Parathyroid adenoma (tissue), 2 donors: ENCODE results near the gene ABO.
"Not testable (repeated sequence)": the region's sequence is repeated elsewhere in the genome, so short reads cannot be mapped to it uniquely, and the experiment has no call there.

Source experiments
- H2AFZ ChIP-seq: fragments of 300-600 bp; sonication (generic); one replicate; pipeline ENCODE4 v1.7.0; 2017; ENCODE audit warnings: antibody characterized with exemption, mild to moderate bottlenecking
- H3K27ac ChIP-seq: fragments of 300-600 bp; sonication (generic); one replicate; pipeline ENCODE4 v1.7.0; 2017
- H3K27me3 ChIP-seq: fragments of 300-600 bp; sonication (generic); one replicate; pipeline ENCODE4 v1.7.0; 2017; ENCODE audit warnings: low read length; ENCODE audit not compliant: control insufficient read depth, insufficient read depth
- H3K36me3 ChIP-seq: fragments of 300-600 bp; sonication (generic); one replicate; pipeline ENCODE4 v1.7.0; 2017; ENCODE audit warnings: low read length; ENCODE audit not compliant: control insufficient read depth, insufficient read depth
- H3K4me1 ChIP-seq: fragments of 300-600 bp; sonication (generic); one replicate; pipeline ENCODE4 v1.7.0; 2017; ENCODE audit warnings: control low read depth
- H3K4me2 ChIP-seq: fragments of 300-600 bp; sonication (generic); one replicate; pipeline ENCODE4 v1.7.0; 2017; ENCODE audit warnings: low read length
- H3K4me3 ChIP-seq: fragments of 300-600 bp; sonication (generic); one replicate; pipeline ENCODE4 v1.7.0; 2017; ENCODE audit warnings: low read depth, low read length
- H3K79me2 ChIP-seq: fragments of 300-600 bp; sonication (generic); one replicate; pipeline ENCODE4 v1.7.0; 2017; ENCODE audit warnings: control low read depth
- H3K9ac ChIP-seq: fragments of 300-600 bp; sonication (generic); one replicate; pipeline ENCODE4 v1.7.0; 2017; ENCODE audit warnings: mild to moderate bottlenecking
- H3K9me3 ChIP-seq: fragments of 300-600 bp; sonication (generic); one replicate; pipeline ENCODE4 v1.7.0; 2017; ENCODE audit warnings: low read length; ENCODE audit not compliant: control insufficient read depth
- TF ChIP-seq, protein P1 (sequence below): fragments of 300-600 bp; sonication (generic); IDR thresholded peaks from one replicate; pipeline ENCODE4 v1.7.0; 2017; ENCODE audit warnings: antibody characterized with exemption, mild to moderate bottlenecking
- donor health status: primary hyperparathyroidism.

Gene ABO

GRCh38 chr9:133237035-133237731, 37.8 kb downstream of the ABO start:
- no peaks in the 10 kb centered on the region for H3K4me1 ChIP-seq
- no peaks in the 10 kb centered on the region for H3K27me3 ChIP-seq
- no peaks in the 10 kb centered on the region for H3K9me3 ChIP-seq
- H3K27ac ChIP-seq, result peak overlapping the region; percentile 79
- no peaks in the 10 kb centered on the region for H3K36me3 ChIP-seq
- H3K4me3 ChIP-seq, result no peak overlapping the region
- no peak overlapping the region for H3K9ac ChIP-seq
- TF ChIP-seq, protein P1, sequence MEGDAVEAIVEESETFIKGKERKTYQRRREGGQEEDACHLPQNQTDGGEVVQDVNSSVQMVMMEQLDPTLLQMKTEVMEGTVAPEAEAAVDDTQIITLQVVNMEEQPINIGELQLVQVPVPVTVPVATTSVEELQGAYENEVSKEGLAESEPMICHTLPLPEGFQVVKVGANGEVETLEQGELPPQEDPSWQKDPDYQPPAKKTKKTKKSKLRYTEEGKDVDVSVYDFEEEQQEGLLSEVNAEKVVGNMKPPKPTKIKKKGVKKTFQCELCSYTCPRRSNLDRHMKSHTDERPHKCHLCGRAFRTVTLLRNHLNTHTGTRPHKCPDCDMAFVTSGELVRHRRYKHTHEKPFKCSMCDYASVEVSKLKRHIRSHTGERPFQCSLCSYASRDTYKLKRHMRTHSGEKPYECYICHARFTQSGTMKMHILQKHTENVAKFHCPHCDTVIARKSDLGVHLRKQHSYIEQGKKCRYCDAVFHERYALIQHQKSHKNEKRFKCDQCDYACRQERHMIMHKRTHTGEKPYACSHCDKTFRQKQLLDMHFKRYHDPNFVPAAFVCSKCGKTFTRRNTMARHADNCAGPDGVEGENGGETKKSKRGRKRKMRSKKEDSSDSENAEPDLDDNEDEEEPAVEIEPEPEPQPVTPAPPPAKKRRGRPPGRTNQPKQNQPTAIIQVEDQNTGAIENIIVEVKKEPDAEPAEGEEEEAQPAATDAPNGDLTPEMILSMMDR, result no peak
- no peak overlapping the region for H2AFZ ChIP-seq
- no peaks in the 10 kb centered on the region for H3K79me2 ChIP-seq
- peak overlapping the region; percentile 39 for H3K4me2 ChIP-seq

GRCh38 chr9:133236291-133237034, 38.5 kb downstream of the ABO start:
- not testable (repeated sequence) for H3K4me1 ChIP-seq, H3K4me3 ChIP-seq, H3K9me3 ChIP-seq, H3K9ac ChIP-seq, H3K79me2 ChIP-seq, H3K27me3 ChIP-seq, H2AFZ ChIP-seq, H3K36me3 ChIP-seq, H3K4me2 ChIP-seq
- H3K27ac ChIP-seq, result peak overlapping the region; percentile 56

DNA sequence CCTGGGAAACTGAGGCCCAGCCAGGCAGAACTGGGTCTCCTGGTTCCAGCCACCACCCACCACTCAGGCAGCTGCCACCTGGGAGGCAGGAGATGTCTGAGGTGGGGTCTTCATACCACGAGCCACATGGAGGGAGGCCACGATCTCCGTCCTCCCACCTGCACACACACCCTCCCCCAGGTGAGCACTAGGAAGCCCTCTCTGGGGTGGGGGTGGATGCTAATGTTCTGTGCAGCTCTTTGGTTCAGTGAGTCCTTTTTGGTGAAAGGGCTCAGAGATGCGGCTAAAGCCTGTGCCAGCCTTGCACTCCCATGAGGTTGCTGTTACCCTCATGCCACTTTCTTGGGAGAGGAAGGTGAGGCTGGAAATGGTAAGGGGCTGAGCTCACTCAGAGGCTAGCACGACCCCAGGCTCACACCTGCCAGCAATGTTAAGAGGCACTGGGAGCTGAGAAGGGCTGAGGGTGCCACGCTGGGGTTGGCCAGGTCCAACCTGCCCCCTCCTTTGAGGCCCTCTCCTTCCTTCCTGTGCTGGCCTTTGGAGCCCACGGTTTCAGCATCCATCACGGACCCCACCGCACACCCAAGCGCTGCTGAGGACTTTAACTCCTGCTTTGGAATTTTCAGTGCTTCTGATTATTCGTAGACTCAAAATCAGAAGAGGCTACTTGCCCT, 39.3 kb downstream of the ABO start:
- Histone ChIP-seq H3K4me2 (no peak overlapping the region), H3K4me3 (no peak overlapping the region), H3K4me1 (no peaks in the 10 kb centered on the region), H3K27me3 (no peaks in the 10 kb centered on the region), H3K9me3 (no peaks in the 10 kb centered on the region), H3K27ac (no peak overlapping the region), H3K36me3 (no peaks in the 10 kb centered on the region), H2AFZ (no peak overlapping the region), H3K79me2 (no peaks in the 10 kb centered on the region), H3K9ac (no peak overlapping the region)
- TF ChIP-seq, protein P1, result no peak

- Histone ChIP-seq H3K27ac (peak overlapping the region; percentile 15), H3K27me3 (no peaks in the 10 kb centered on the region), H3K9me3 (no peaks in the 10 kb centered on the region), H3K4me3 (no peak overlapping the region), H3K79me2 (no peaks in the 10 kb centered on the region), H3K36me3 (no peaks in the 10 kb centered on the region), H3K4me1 (no peaks in the 10 kb centered on the region), H3K4me2 (no peak overlapping the region), H2AFZ (no peak overlapping the region), H3K9ac (no peak overlapping the region)
- TF ChIP-seq, protein P1, result no peak
Measured at GRCh38 chr9:133234577-133235322, 40.3 kb downstream of the ABO start.
